Measurements from ENCODE around the gene PGA3.

PGA3 gene

GRCh38 chr11:61163021-61163420 is 40.3 kb upstream of the PGA3 start:
- H3K27ac ChIP-seq (ENCODE audit: extremely low read depth, low read depth, low read length): no peak overlapping the region

GRCh38 chr11:61163714-61164605 is 39.4 kb upstream of the PGA3 start:
- Histone ChIP-seq H3K36me3 (ENCODE audit: control insufficient read depth in 2 of 2, insufficient read depth in 1 of 2, low read length in 2 of 2) (no peaks in the 10 kb centered on the region), H3K27ac (ENCODE audit: extremely low read depth, low read depth, low read length) (no peak overlapping the region), H3K4me1 (ENCODE audit: control insufficient read depth, insufficient read depth, low read length) (no peaks in the 10 kb centered on the region), H3K4me3 (ENCODE audit: low read depth, low read length) (no peak overlapping the region), H3K9me3 (ENCODE audit: control insufficient read depth, insufficient read depth, low read depth, low read length) (no peaks in the 10 kb centered on the region)
- ChIA-PET POLR2A (no interaction called here), CTCF (interaction anchor here (0.5 to 0.6 kb wide), 3 partner anchors 12 to 1393 kb away, joined by 3 read pairs; no protein-coding TSS in a partner anchor)
- TF ChIP-seq ZBTB1 (tag by site-specific recombination; IDR thresholded peaks at IDR 0.05) (no peak), ZNF10 (tag by site-specific recombination; IDR thresholded peaks at IDR 0.05) (no peak), ZNF449 (tag by site-specific recombination; IDR thresholded peaks at IDR 0.05) (no peak), ZNF132 (tag by site-specific recombination; IDR thresholded peaks at IDR 0.05; ENCODE audit: borderline replicate concordance) (no peak), PRDM10 (tag by site-specific recombination; IDR thresholded peaks at IDR 0.05) (no peak), ZNF768 (tag by site-specific recombination; IDR thresholded peaks at IDR 0.05) (no peak), ZBTB21 (tag by site-specific recombination; IDR thresholded peaks at IDR 0.05) (no peak)

More at GRCh38 chr11:61163021-61163420, 40.3 kb upstream of the PGA3 start:
- Histone ChIP-seq H3K4me3 (ENCODE audit: low read depth, low read length) (no peak overlapping the region), H3K9me3 (ENCODE audit: control insufficient read depth, insufficient read depth, low read depth, low read length) (no peaks in the 10 kb centered on the region), H3K36me3 (ENCODE audit: control insufficient read depth in 2 of 2, insufficient read depth in 1 of 2, low read length in 2 of 2) (no peaks in the 10 kb centered on the region), H3K4me1 (ENCODE audit: control insufficient read depth, insufficient read depth, low read length) (no peaks in the 10 kb centered on the region)
- ChIA-PET CTCF (interaction anchor here (0.5 to 0.6 kb wide), 2 partner anchors 12 to 401 kb away, joined by 3 read pairs; no protein-coding TSS in a partner anchor), POLR2A (no interaction called here)
- TF ChIP-seq RBAK (tag by site-specific recombination; IDR thresholded peaks at IDR 0.05) (no peak), ZEB2 (tag by site-specific recombination; IDR thresholded peaks at IDR 0.05) (no peak), ZNF292 (tag by site-specific recombination; IDR thresholded peaks at IDR 0.05; ENCODE audit: borderline replicate concordance, low read depth) (no peak), SCRT2 (tag by site-specific recombination; IDR thresholded peaks at IDR 0.05) (no peak), ZNF138 (tag by site-specific recombination; IDR thresholded peaks at IDR 0.05; ENCODE audit: borderline replicate concordance) (no peak), ZNF777 (tag by site-specific recombination; IDR thresholded peaks at IDR 0.05; ENCODE audit: borderline replicate concordance) (no peak), GLI2 (tag by site-specific recombination; IDR thresholded peaks at IDR 0.05; ENCODE audit: borderline replicate concordance, low read depth) (no peak), ZFP3 (tag by site-specific recombination; IDR thresholded peaks at IDR 0.05; ENCODE audit: low read depth) (no peak)
- TF ChIP-seq, protein P1, sequence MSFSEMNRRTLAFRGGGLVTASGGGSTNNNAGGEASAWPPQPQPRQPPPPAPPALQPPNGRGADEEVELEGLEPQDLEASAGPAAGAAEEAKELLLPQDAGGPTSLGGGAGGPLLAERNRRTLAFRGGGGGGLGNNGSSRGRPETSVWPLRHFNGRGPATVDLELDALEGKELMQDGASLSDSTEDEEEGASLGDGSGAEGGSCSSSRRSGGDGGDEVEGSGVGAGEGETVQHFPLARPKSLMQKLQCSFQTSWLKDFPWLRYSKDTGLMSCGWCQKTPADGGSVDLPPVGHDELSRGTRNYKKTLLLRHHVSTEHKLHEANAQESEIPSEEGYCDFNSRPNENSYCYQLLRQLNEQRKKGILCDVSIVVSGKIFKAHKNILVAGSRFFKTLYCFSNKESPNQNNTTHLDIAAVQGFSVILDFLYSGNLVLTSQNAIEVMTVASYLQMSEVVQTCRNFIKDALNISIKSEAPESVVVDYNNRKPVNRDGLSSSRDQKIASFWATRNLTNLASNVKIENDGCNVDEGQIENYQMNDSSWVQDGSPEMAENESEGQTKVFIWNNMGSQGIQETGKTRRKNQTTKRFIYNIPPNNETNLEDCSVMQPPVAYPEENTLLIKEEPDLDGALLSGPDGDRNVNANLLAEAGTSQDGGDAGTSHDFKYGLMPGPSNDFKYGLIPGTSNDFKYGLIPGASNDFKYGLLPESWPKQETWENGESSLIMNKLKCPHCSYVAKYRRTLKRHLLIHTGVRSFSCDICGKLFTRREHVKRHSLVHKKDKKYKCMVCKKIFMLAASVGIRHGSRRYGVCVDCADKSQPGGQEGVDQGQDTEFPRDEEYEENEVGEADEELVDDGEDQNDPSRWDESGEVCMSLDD (tag by site-specific recombination; IDR thresholded peaks at IDR 0.05): no peak
- TF ChIP-seq, protein P2, sequence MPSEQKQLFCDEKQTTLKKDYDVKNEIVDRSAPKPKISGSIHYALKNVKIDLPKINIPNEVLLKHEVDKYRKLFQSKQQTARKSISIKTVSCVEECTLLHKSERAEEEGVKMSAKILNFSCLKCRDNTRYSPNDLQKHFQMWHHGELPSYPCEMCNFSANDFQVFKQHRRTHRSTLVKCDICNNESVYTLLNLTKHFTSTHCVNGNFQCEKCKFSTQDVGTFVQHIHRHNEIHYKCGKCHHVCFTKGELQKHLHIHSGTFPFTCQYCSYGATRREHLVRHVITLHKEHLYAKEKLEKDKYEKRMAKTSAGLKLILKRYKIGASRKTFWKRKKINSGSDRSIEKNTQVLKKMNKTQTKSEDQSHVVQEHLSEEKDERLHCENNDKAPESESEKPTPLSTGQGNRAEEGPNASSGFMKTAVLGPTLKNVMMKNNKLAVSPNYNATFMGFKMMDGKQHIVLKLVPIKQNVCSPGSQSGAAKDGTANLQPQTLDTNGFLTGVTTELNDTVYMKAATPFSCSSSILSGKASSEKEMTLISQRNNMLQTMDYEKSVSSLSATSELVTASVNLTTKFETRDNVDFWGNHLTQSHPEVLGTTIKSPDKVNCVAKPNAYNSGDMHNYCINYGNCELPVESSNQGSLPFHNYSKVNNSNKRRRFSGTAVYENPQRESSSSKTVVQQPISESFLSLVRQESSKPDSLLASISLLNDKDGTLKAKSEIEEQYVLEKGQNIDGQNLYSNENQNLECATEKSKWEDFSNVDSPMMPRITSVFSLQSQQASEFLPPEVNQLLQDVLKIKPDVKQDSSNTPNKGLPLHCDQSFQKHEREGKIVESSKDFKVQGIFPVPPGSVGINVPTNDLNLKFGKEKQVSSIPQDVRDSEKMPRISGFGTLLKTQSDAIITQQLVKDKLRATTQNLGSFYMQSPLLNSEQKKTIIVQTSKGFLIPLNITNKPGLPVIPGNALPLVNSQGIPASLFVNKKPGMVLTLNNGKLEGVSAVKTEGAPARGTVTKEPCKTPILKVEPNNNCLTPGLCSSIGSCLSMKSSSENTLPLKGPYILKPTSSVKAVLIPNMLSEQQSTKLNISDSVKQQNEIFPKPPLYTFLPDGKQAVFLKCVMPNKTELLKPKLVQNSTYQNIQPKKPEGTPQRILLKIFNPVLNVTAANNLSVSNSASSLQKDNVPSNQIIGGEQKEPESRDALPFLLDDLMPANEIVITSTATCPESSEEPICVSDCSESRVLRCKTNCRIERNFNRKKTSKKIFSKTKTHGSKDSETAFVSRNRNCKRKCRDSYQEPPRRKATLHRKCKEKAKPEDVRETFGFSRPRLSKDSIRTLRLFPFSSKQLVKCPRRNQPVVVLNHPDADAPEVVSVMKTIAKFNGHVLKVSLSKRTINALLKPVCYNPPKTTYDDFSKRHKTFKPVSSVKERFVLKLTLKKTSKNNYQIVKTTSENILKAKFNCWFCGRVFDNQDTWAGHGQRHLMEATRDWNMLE (tag by site-specific recombination; conservative IDR thresholded peaks at IDR 0.05; ENCODE audit: low read depth): no peak
- TF ChIP-seq, protein P3, sequence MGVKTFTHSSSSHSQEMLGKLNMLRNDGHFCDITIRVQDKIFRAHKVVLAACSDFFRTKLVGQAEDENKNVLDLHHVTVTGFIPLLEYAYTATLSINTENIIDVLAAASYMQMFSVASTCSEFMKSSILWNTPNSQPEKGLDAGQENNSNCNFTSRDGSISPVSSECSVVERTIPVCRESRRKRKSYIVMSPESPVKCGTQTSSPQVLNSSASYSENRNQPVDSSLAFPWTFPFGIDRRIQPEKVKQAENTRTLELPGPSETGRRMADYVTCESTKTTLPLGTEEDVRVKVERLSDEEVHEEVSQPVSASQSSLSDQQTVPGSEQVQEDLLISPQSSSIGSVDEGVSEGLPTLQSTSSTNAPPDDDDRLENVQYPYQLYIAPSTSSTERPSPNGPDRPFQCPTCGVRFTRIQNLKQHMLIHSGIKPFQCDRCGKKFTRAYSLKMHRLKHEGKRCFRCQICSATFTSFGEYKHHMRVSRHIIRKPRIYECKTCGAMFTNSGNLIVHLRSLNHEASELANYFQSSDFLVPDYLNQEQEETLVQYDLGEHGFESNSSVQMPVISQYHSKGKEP (tag by site-specific recombination; IDR thresholded peaks at IDR 0.05): no peak
